H9 (cell line): ENCODE data around the gene CCDC40. TPM values are rescaled to one million over a fixed set of nuclear protein-coding genes. Genes with fewer than 3 reads are reported as not detected.

ENCODE experiments used
- DNase-seq: peaks from one replicate; pipeline ENCODE4 v3.0.0-alpha.2; 2017
- H2AFZ ChIP-seq: one replicate; pipeline ENCODE4 v1.6.1; 2013; ENCODE audit warnings: mild to moderate bottlenecking, low read length, control low read depth, moderate library complexity
- H2AK5ac ChIP-seq: 2 replicates; pipeline ENCODE4 v1.6.1; 2013; ENCODE audit warnings: low read length, control low read depth, mixed read lengths; ENCODE audit not compliant: insufficient read length
- H2BK120ac ChIP-seq: one replicate; pipeline ENCODE4 v1.6.1; 2013; ENCODE audit warnings: low read depth, mild to moderate bottlenecking, low read length, control low read depth, inconsistent platforms; ENCODE audit not compliant: poor library complexity, severe bottlenecking
- H2BK12ac ChIP-seq: 2 replicates; pipeline ENCODE4 v1.6.1; 2013; ENCODE audit warnings: low read length, control low read depth, mixed read lengths, low read depth; ENCODE audit not compliant: insufficient read length
- H2BK15ac ChIP-seq: 2 replicates; pipeline ENCODE4 v1.6.1; 2013; ENCODE audit warnings: low read depth, low read length, control low read depth
- H2BK20ac ChIP-seq: one replicate; pipeline ENCODE4 v1.6.1; 2013; ENCODE audit warnings: low read depth, mild to moderate bottlenecking, low read length, control low read depth, inconsistent platforms; ENCODE audit not compliant: poor library complexity, severe bottlenecking
- H2BK5ac ChIP-seq: 2 replicates; pipeline ENCODE4 v1.6.1; 2013; ENCODE audit warnings: low read length, control low read depth, mixed read lengths; ENCODE audit not compliant: insufficient read length
- H3K14ac ChIP-seq: 2 replicates; pipeline ENCODE4 v1.6.1; 2013; ENCODE audit warnings: low read length, control low read depth; ENCODE audit not compliant: insufficient read depth
- H3K18ac ChIP-seq: 2 replicates; pipeline ENCODE4 v1.6.1; 2013; ENCODE audit warnings: low read depth, mild to moderate bottlenecking, mixed read lengths, low read length, control low read depth; ENCODE audit not compliant: insufficient read length
- H3K23ac ChIP-seq: 2 replicates; pipeline ENCODE4 v1.6.1; 2013; ENCODE audit warnings: low read length, control low read depth, mixed read lengths, low read depth; ENCODE audit not compliant: insufficient read length
- H3K23me2 ChIP-seq: 2 replicates; pipeline ENCODE4 v1.6.1; 2013; ENCODE audit warnings: low read depth, mild to moderate bottlenecking, mixed read lengths, low read length, control low read depth; ENCODE audit not compliant: insufficient read length, poor library complexity, severe bottlenecking
- H3K27ac ChIP-seq: 2 replicates; pipeline ENCODE4 v1.5.1; 2013; ENCODE audit warnings: low read length, control low read depth, mixed read lengths, low read depth; ENCODE audit not compliant: insufficient read length
- H3K27me3 ChIP-seq: 2 replicates; pipeline ENCODE4 v1.6.1; 2013; ENCODE audit warnings: low read length, control low read depth, inconsistent platforms; ENCODE audit not compliant: insufficient read depth
- H3K4ac ChIP-seq: 2 replicates; pipeline ENCODE4 v1.6.1; 2013; ENCODE audit warnings: low read depth, mild to moderate bottlenecking, control low read depth, inconsistent platforms, low read length, moderate library complexity
- H3K4me1 ChIP-seq: 2 replicates; pipeline ENCODE4 v1.6.1; 2013; ENCODE audit warnings: low read length, control low read depth, inconsistent platforms; ENCODE audit not compliant: insufficient read depth
- H3K4me2 ChIP-seq: 2 replicates; pipeline ENCODE4 v1.6.1; 2013; ENCODE audit warnings: low read length, control low read depth, mixed read lengths; ENCODE audit not compliant: insufficient read length, insufficient read depth
- H3K56ac ChIP-seq: 2 replicates; pipeline ENCODE4 v1.6.1; 2013; ENCODE audit warnings: low read depth, mild to moderate bottlenecking, mixed read lengths, low read length, control low read depth; ENCODE audit not compliant: insufficient read length
- H3K79me1 ChIP-seq: 2 replicates; pipeline ENCODE4 v1.6.1; 2013; ENCODE audit warnings: low read depth, mild to moderate bottlenecking, moderate library complexity, low read length, control low read depth, inconsistent platforms; ENCODE audit not compliant: insufficient read depth, poor library complexity, severe bottlenecking
- H3K79me2 ChIP-seq: 2 replicates; pipeline ENCODE4 v1.6.1; 2013; ENCODE audit warnings: low read length, control low read depth, inconsistent platforms; ENCODE audit not compliant: insufficient read depth
- H3K9ac ChIP-seq: 2 replicates; pipeline ENCODE4 v1.6.1; 2013; ENCODE audit warnings: low read length, control low read depth, mixed read lengths; ENCODE audit not compliant: insufficient read length; ENCODE audit errors: extremely low read depth
- H3K9me3 ChIP-seq: one replicate; pipeline ENCODE4 v1.6.1; 2013; ENCODE audit warnings: low read depth, low read length, inconsistent platforms; ENCODE audit not compliant: control insufficient read depth
- H3T11ph ChIP-seq: one replicate; pipeline ENCODE4 v1.6.1; 2013; ENCODE audit warnings: mild to moderate bottlenecking, low read length, control low read depth, inconsistent platforms
- H4K20me1 ChIP-seq: one replicate; pipeline ENCODE4 v1.6.1; 2013; ENCODE audit not compliant: control insufficient read depth, insufficient read length, insufficient read depth
- H4K5ac ChIP-seq: 2 replicates; pipeline ENCODE4 v1.6.1; 2013; ENCODE audit warnings: low read depth, mild to moderate bottlenecking, mixed read lengths, low read length, control low read depth; ENCODE audit not compliant: insufficient read length
- H4K8ac ChIP-seq: replicated peaks from 2 replicates; pipeline ENCODE4 v1.6.1; 2013; ENCODE audit warnings: low read length, control low read depth, mixed read lengths, low read depth; ENCODE audit not compliant: insufficient read length
- H4K91ac ChIP-seq: 2 replicates; pipeline ENCODE4 v1.6.1; 2013; ENCODE audit warnings: low read depth, mild to moderate bottlenecking, moderate library complexity, mixed read lengths, low read length, control low read depth; ENCODE audit not compliant: insufficient read length
- H3K27ac Mint-ChIP-seq, 3 experiments: 2 replicates in 2 of 3; 3 replicates in 1 of 3; pipeline ENCODE4 v1.8.0; 2020 to 2021; ENCODE audit warnings: mixed read lengths in 3 of 3, mild to moderate bottlenecking in 1 of 3, moderate library complexity in 1 of 3
- H3K27me3 Mint-ChIP-seq: 2 replicates; pipeline ENCODE4 v1.8.0; 2021; ENCODE audit warnings: low read depth, mild to moderate bottlenecking, moderate library complexity, mixed read lengths
- H3K36me3 Mint-ChIP-seq, 3 experiments: 2 replicates in 2 of 3; 3 replicates in 1 of 3; pipeline ENCODE4 v1.8.0; 2020 to 2021; ENCODE audit warnings: low read depth in 3 of 3, mixed read lengths in 3 of 3; ENCODE audit not compliant: insufficient read depth in 1 of 3
- H3K4me1 Mint-ChIP-seq, 2 experiments: 2 replicates each; pipeline ENCODE4 v1.8.0; 2020; ENCODE audit warnings: mixed read lengths in 2 of 2
- H3K4me3 Mint-ChIP-seq, 2 experiments: 2 replicates in 1 of 2; 3 replicates in 1 of 2; pipeline ENCODE4 v1.8.0; 2020 to 2021; ENCODE audit warnings: mild to moderate bottlenecking in 2 of 2, mixed read lengths in 2 of 2, moderate library complexity in 1 of 2
- H3K9me3 Mint-ChIP-seq, 2 experiments: 2 replicates in 1 of 2; 3 replicates in 1 of 2; pipeline ENCODE4 v1.8.0; 2020; ENCODE audit warnings: mild to moderate bottlenecking in 2 of 2, mixed read lengths in 2 of 2, moderate library complexity in 1 of 2
- CTCF ChIP-seq: fragments of 200-600 bp; sonication (generic); conservative IDR thresholded peaks from 3 replicates; pipeline ENCODE4 v1.8.0; 2021; ENCODE audit warnings: antibody characterized with exemption, mild to moderate bottlenecking
- WGBS: extraction: QIAGEN DNeasy Blood & Tissue Kit; methylation state at CpG from one replicate; pipeline ENCODE4 v1.1.7; 2013; ENCODE audit warnings: missing lambda C conversion rate, low lambda C conversion rate, mixed read lengths; ENCODE audit not compliant: insufficient read length; ENCODE audit errors: extremely low coverage; 5-methylcytosine and 5-hydroxymethylcytosine counted together
- total RNA-seq: library from RNA; stranded (reverse); gene quantifications from 2 replicates; pipeline ENCODE4 v1.2.1, GENCODE V29; 2021

The CCDC40 gene
- total RNA-seq, 1 experiment from 2014 or later = 8.9 TPM

GRCh38 chr17:80027043-80027435 lies 9.4 kb upstream of the CCDC40 start:
- Mint-ChIP-seq H3K4me3 (no peak overlapping the region), H3K36me3 (peaks cover 3 to 15% (median 7%) of the 10 kb centered on the region in 3 experiments; a peak in 6 of 7 replicates), H3K27ac (peak overlapping the region in 2 of 3 experiments; percentile 20 to 66; a peak in 3 of 7 replicates), H3K4me1 (peaks cover 22 to 33% of the 10 kb centered on the region in 2 experiments), H3K27me3 (no peaks in the 10 kb centered on the region), H3K9me3 (peaks cover 0 to 2% of the 10 kb centered on the region in 2 experiments; a peak in 1 of 5 replicates)
- Histone ChIP-seq H3K27ac (no peak overlapping the region), H4K8ac (no peak overlapping the region), H3K4me2 (no peak overlapping the region), H3K18ac (no peak overlapping the region), H2BK5ac (no peak overlapping the region), H3K4ac (no peak overlapping the region), H2AK5ac (no peak overlapping the region), H3K79me2 (peaks cover 33% of the 10 kb centered on the region; the same call in 1 of the 2 replicates), H3K23me2 (no peaks in the 10 kb centered on the region), H3K9me3 (no peaks in the 10 kb centered on the region), H3T11ph (no peak overlapping the region), H3K9ac (no peak overlapping the region), H3K27me3 (no peaks in the 10 kb centered on the region), H3K56ac (no peak overlapping the region), H2BK20ac (no peak overlapping the region), H2BK15ac (no peak overlapping the region), H3K14ac (no peak overlapping the region), H3K4me1 (peaks cover 3% of the 10 kb centered on the region; the same call in 1 of the 2 replicates), H4K20me1 (peaks cover 9% of the 10 kb centered on the region), H2BK120ac (no peak overlapping the region), H2BK12ac (no peak overlapping the region), H3K79me1 (peaks cover 3% of the 10 kb centered on the region), H3K23ac (no peak overlapping the region), H4K91ac (no peak overlapping the region), H2AFZ (no peak overlapping the region), H4K5ac (no peak overlapping the region)
- no CpG with 5 or more reads among the region's 8 CpGs for WGBS
- DNase-seq = no peak
- TF ChIP-seq CTCF = no peak
